ENCODE measurements around the gene POLDIP2. TPM values are rescaled to one million over a fixed set of nuclear protein-coding genes. Genes with fewer than 3 reads are reported as not detected.

The POLDIP2 gene
- total RNA-seq, 1 experiment from 2014 or later: 105 TPM

DNA sequence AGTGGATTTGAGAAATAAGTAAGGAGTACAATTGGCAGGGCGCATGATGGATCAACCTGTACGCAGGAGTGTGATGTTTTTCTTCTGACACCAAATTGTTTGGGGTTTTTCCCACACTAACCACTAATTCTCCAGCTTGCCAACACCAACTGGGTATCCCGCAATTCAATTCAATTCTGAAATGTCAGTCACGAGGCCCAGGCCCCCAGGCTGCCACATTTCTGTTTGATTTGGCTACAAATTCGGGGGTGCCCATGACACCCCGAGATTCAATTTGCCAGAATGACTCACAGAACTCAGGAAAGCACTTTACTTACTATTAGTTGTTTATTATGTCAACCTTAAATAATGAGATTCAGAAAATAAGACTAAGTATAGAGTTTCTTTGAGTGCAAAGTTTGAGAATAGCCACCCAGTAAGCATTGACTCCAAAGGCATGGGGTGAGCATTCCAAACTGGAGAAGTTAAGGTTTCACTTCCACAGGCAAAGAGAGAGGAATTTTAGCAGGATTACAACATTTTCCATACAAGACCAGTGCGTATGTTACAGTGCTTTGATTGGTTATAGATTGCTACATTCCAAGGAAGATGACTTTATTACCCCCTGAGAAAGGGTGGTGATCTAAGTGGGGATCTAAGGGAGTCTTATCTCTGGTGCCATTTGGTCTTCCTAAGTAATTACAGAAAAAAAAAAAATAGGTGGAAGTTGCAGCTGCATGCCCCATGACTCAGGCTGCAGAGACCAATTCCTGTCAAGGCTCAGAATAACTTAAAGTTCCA lies 37.2 kb upstream of the POLDIP2 start:
- no peak overlapping the region for H3K4me3 Mint-ChIP-seq (ENCODE audit: unreplicated experiment)
- intact Hi-C loops (cut with micrococcal nuclease): no loop called here
- POLR2A ChIA-PET: interaction anchor here (0.6 to 5.5 kb wide), 10 partner anchors 8 to 157 kb away, joined by 3 to 49 read pairs (median 4); partner anchors contain the start of genes POLDIP2, SLC46A1 and TNFAIP1
- no peak overlapping the region for H3K27ac Mint-ChIP-seq (ENCODE audit: low read depth, unreplicated experiment)
- no peak for DNase-seq (ENCODE audit: unreplicated experiment)
- no peak for TF ChIP-seq CTCF (IDR thresholded peaks at IDR 0.05; ENCODE audit: unreplicated experiment)
- H3K4me1 Mint-ChIP-seq (ENCODE audit: insufficient read depth, unreplicated experiment): peaks cover 12% of the 10 kb centered on the region
- CTCF ChIA-PET: interaction anchor here (0.6 to 0.9 kb wide), 4 partner anchors 12 to 100 kb away, joined by 3 to 6 read pairs (median 3); no protein-coding TSS in a partner anchor
- BruUV-seq (replicated peaks): no TSS peak
- no peaks in the 10 kb centered on the region for H3K27me3 Mint-ChIP-seq (ENCODE audit: insufficient read depth, unreplicated experiment)
- no peaks in the 10 kb centered on the region for H3K9me3 Mint-ChIP-seq (ENCODE audit: unreplicated experiment)
- H3K36me3 Mint-ChIP-seq (ENCODE audit: insufficient read depth, unreplicated experiment): peaks cover 19% of the 10 kb centered on the region

GRCh38 chr17:28392491-28392890 lies 35.2 kb upstream of the POLDIP2 start:
- H3K4me1 Mint-ChIP-seq (ENCODE audit: insufficient read depth, unreplicated experiment): peaks cover 12% of the 10 kb centered on the region
- no peaks in the 10 kb centered on the region for H3K9me3 Mint-ChIP-seq (ENCODE audit: unreplicated experiment)
- DNase-seq (ENCODE audit: unreplicated experiment): no peak
- H3K4me3 Mint-ChIP-seq (ENCODE audit: unreplicated experiment): no peak overlapping the region
- BruUV-seq (replicated peaks): no TSS peak
- H3K36me3 Mint-ChIP-seq (ENCODE audit: insufficient read depth, unreplicated experiment): peaks cover 12% of the 10 kb centered on the region
- H3K27me3 Mint-ChIP-seq (ENCODE audit: insufficient read depth, unreplicated experiment): no peaks in the 10 kb centered on the region
- intact Hi-C loops (cut with micrococcal nuclease): no loop called here
- TF ChIP-seq CTCF (IDR thresholded peaks at IDR 0.05; ENCODE audit: unreplicated experiment): no peak
- ChIA-PET CTCF (interaction anchor here (1.5 kb wide), 1 partner anchor 10 kb away, joined by 3 read pairs; no protein-coding TSS in a partner anchor), POLR2A (interaction anchor here (1.3 to 1.9 kb wide), 2 partner anchors 12 to 56 kb away, joined by 5 to 8 read pairs; no protein-coding TSS in a partner anchor)
- H3K27ac Mint-ChIP-seq (ENCODE audit: low read depth, unreplicated experiment): no peak overlapping the region

GRCh38 chr17:28391401-28391800 lies 34.1 kb upstream of the POLDIP2 start:
- POLR2A ChIA-PET: interaction anchor here (1.3 to 1.9 kb wide), 2 partner anchors 11 to 55 kb away, joined by 5 to 8 read pairs; no protein-coding TSS in a partner anchor
- peaks cover 12% of the 10 kb centered on the region for H3K4me1 Mint-ChIP-seq (ENCODE audit: insufficient read depth, unreplicated experiment)

More at GRCh38 chr17:28391401-28391800, 34.1 kb upstream of the POLDIP2 start:
- no peaks in the 10 kb centered on the region for H3K27me3 Mint-ChIP-seq (ENCODE audit: insufficient read depth, unreplicated experiment)
- no peaks in the 10 kb centered on the region for H3K9me3 Mint-ChIP-seq (ENCODE audit: unreplicated experiment)
- intact Hi-C loops (cut with micrococcal nuclease): no loop called here
- no peak overlapping the region for H3K4me3 Mint-ChIP-seq (ENCODE audit: unreplicated experiment)
- H3K27ac Mint-ChIP-seq (ENCODE audit: low read depth, unreplicated experiment): no peak overlapping the region
- CTCF ChIA-PET: interaction anchor here (0.7 to 1.5 kb wide), 4 partner anchors 11 to 151 kb away, joined by 3 to 12 read pairs (median 4); no protein-coding TSS in a partner anchor
- H3K36me3 Mint-ChIP-seq (ENCODE audit: insufficient read depth, unreplicated experiment): peaks cover 12% of the 10 kb centered on the region
- TF ChIP-seq CTCF (IDR thresholded peaks at IDR 0.05; ENCODE audit: unreplicated experiment): no peak
- no peak for DNase-seq (ENCODE audit: unreplicated experiment)
- BruUV-seq (replicated peaks): no TSS peak
